ENCODE measurements around the gene SEMA6D. TPM values are rescaled to one million over a fixed set of nuclear protein-coding genes. Genes with fewer than 3 reads are reported as not detected.
A peak's percentile ranks its signal among the peaks of the same experiment; 100 is the strongest.

Gene SEMA6D
- total RNA-seq, 3 donors from 2014 or later (not counting 1 experiment from before 2014, with no cell fraction given), result not detected

GRCh38 chr15:47732248-47732647, 14.9 kb downstream of the SEMA6D start:
- intact Hi-C loops (cut with micrococcal nuclease), result no loop called here
- Mint-ChIP-seq H3K27ac (no peak overlapping the region), H3K36me3 (no peaks in the 10 kb centered on the region), H3K4me3 (no peak overlapping the region), H3K27me3 (ENCODE audit: low read depth in 2 of 2) (peaks cover 0 to 10% of the 10 kb centered on the region in 2 donors), H3K9me3 (no peaks in the 10 kb centered on the region), H3K4me1 (no peaks in the 10 kb centered on the region)
- no peak for ATAC-seq
- Histone ChIP-seq H3K4me3 (ENCODE audit: low read length) (no peak overlapping the region), H3K9me3 (ENCODE audit: control insufficient read depth, insufficient read depth, low read length) (no peaks in the 10 kb centered on the region), H3K27ac (ENCODE audit: low read length) (no peak overlapping the region), H3K4me1 (ENCODE audit: control insufficient read depth, insufficient read depth, low read length) (no peaks in the 10 kb centered on the region), H3K27me3 (ENCODE audit: control insufficient read depth, insufficient read depth, low read length) (no peaks in the 10 kb centered on the region), H3K36me3 (ENCODE audit: control insufficient read depth, insufficient read depth, low read length) (no peaks in the 10 kb centered on the region)
- no peak for DNase-seq
- 100% methylated on average over 1 of the region's 1 CpG for WGBS (ENCODE audit: insufficient coverage)
- TF ChIP-seq CTCF (IDR thresholded peaks at IDR 0.05), result no peak

- Histone ChIP-seq H3K4me1 (ENCODE audit: control insufficient read depth, insufficient read depth, low read length) (no peaks in the 10 kb centered on the region), H3K27me3 (ENCODE audit: control insufficient read depth, insufficient read depth, low read length) (no peaks in the 10 kb centered on the region), H3K4me3 (ENCODE audit: low read length) (no peak overlapping the region), H3K27ac (ENCODE audit: low read length) (no peak overlapping the region), H3K9me3 (ENCODE audit: control insufficient read depth, insufficient read depth, low read length) (no peaks in the 10 kb centered on the region), H3K36me3 (ENCODE audit: control insufficient read depth, insufficient read depth, low read length) (no peaks in the 10 kb centered on the region)
- 89% methylated on average over 1 of the region's 2 CpGs for WGBS (ENCODE audit: insufficient coverage)
- ATAC-seq, result no peak
- Mint-ChIP-seq H3K9me3 (no peaks in the 10 kb centered on the region), H3K27ac (no peak overlapping the region), H3K27me3 (ENCODE audit: low read depth in 2 of 2) (peaks cover under 1 to 8% of the 10 kb centered on the region in 2 donors), H3K4me3 (no peak overlapping the region), H3K36me3 (no peaks in the 10 kb centered on the region), H3K4me1 (no peaks in the 10 kb centered on the region)
- intact Hi-C loops (cut with micrococcal nuclease), result no loop called here
- no peak for TF ChIP-seq CTCF (IDR thresholded peaks at IDR 0.05)
- no peak for DNase-seq
These were observed 15.8 kb downstream of the SEMA6D start for GRCh38 chr15:47733085-47733484.

GRCh38 chr15:47736143-47736786, 19.0 kb downstream of the SEMA6D start:
- 100% methylated on average over 2 of the region's 3 CpGs for WGBS (ENCODE audit: insufficient coverage)
- Mint-ChIP-seq H3K27me3 (ENCODE audit: low read depth in 2 of 2) (peaks cover 3 to 8% of the 10 kb centered on the region in 2 donors), H3K27ac (no peak overlapping the region)

More at GRCh38 chr15:47736143-47736786, 19.0 kb downstream of the SEMA6D start:
- Mint-ChIP-seq H3K9me3 (no peaks in the 10 kb centered on the region), H3K36me3 (no peaks in the 10 kb centered on the region), H3K4me3 (no peak overlapping the region), H3K4me1 (no peaks in the 10 kb centered on the region)
- Histone ChIP-seq H3K4me3 (ENCODE audit: low read length) (no peak overlapping the region), H3K27me3 (ENCODE audit: control insufficient read depth, insufficient read depth, low read length) (no peaks in the 10 kb centered on the region), H3K4me1 (ENCODE audit: control insufficient read depth, insufficient read depth, low read length) (no peaks in the 10 kb centered on the region), H3K36me3 (ENCODE audit: control insufficient read depth, insufficient read depth, low read length) (no peaks in the 10 kb centered on the region), H3K9me3 (ENCODE audit: control insufficient read depth, insufficient read depth, low read length) (no peaks in the 10 kb centered on the region), H3K27ac (ENCODE audit: low read length) (no peak overlapping the region)
- DNase-seq, result no peak
- intact Hi-C loops (cut with micrococcal nuclease), result no loop called here
- ATAC-seq, result peak in 1 of 3 donors; percentile 67
- no peak for TF ChIP-seq CTCF (IDR thresholded peaks at IDR 0.05)

All from natural killer cell (primary cell).